Ectodermal cell (in vitro differentiated cells): ENCODE data around the gene DUSP8.

ENCODE experiments used
- H3K27ac ChIP-seq: 2 replicates; pipeline ENCODE4 v1.7.0; 2013; ENCODE audit warnings: mild to moderate bottlenecking, low read depth, low read length; ENCODE audit not compliant: insufficient read depth, poor library complexity, severe bottlenecking
- H3K27me3 ChIP-seq: 2 replicates; pipeline ENCODE4 v1.7.0; 2013; ENCODE audit warnings: mild to moderate bottlenecking, low read length; ENCODE audit not compliant: insufficient read depth, control insufficient read depth, poor library complexity, severe bottlenecking
- H3K36me3 ChIP-seq: one replicate; pipeline ENCODE4 v1.7.0; 2013; ENCODE audit warnings: low read length; ENCODE audit not compliant: control insufficient read depth, insufficient read depth
- H3K4me1 ChIP-seq: one replicate; pipeline ENCODE4 v1.7.0; 2013; ENCODE audit warnings: low read length; ENCODE audit not compliant: control insufficient read depth, insufficient read depth
- H3K4me3 ChIP-seq: 2 replicates; pipeline ENCODE4 v1.7.0; 2013; ENCODE audit warnings: low read depth, low read length, control low read depth; ENCODE audit not compliant: insufficient read depth
- H3K9me3 ChIP-seq: 2 replicates; pipeline ENCODE4 v1.7.0; 2013; ENCODE audit warnings: mild to moderate bottlenecking, low read length, moderate library complexity; ENCODE audit not compliant: control insufficient read depth
- WGBS, 2 experiments: methylation state at CpG; one replicate each; pipeline ENCODE4 v1.1.7; 2013; ENCODE audit warnings: missing lambda C conversion rate in 2 of 2; 5-methylcytosine and 5-hydroxymethylcytosine counted together

DUSP8 gene

DNA sequence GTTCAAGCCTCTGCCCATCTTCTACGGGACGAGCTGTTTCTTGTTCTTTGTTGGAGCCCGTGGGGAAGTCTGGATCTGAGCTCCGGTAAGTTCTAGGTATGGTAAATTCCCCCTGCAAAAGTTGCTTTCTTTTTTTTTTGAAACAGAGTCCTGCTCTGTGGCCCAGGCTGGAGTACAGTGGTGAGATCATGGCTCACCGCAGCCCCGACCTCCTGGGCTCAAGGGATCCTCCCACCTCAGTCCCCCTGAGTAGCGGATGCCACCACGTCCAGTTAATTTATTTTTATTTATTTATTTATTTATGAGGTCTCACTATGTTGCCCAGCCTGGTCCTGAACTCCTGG lies 50.0 kb downstream of the DUSP8 start:
- Histone ChIP-seq H3K4me1 (peaks cover 2% of the 10 kb centered on the region), H3K27me3 (no peaks in the 10 kb centered on the region), H3K4me3 (no peak overlapping the region), H3K9me3 (no peaks in the 10 kb centered on the region), H3K36me3 (no peaks in the 10 kb centered on the region), H3K27ac (no peak overlapping the region)
- WGBS, 2 experiments, result 94 to 97% methylated on average over 6 to 8 of the region's 8 CpGs

DNA sequence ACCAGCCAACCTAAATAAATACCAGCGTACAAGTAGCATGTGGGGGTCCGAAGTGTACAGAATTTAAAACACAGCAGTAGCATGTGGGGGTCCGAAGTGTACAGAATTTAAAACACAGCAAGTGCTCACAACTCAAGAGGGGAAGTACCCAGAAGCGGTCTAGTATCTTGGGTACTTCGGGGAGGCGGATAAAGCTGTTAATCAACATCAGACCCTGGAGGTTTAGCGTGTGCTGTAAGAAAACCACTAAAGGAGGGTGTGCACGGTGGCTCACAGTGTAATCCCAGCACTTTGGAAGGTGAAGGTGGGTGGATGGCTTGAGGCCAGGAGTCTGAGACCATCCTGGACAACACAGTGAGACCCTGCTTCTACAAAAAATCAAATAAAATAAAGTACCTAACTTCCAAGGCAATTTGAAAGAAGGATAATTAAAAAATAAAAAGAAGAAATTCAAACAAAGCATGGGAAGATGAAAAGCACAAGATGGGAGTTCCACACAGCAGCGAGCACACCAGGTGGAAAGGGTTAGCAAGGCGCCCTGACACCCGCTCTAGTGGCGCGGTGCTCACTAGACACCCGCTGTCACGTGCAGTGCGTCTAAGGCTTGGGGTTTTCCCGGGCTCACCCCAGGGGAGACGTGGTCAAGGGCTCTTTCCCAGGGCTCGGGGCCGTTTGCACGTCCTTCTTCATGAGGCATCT lies 50.5 kb downstream of the DUSP8 start:
- WGBS, 2 experiments, result 94 to 96% methylated on average over 21 of the region's 21 CpGs
- Histone ChIP-seq H3K27me3 (no peaks in the 10 kb centered on the region), H3K4me3 (no peak overlapping the region), H3K27ac (no peak overlapping the region), H3K9me3 (no peaks in the 10 kb centered on the region), H3K4me1 (peaks cover 5% of the 10 kb centered on the region), H3K36me3 (no peaks in the 10 kb centered on the region)

DNA sequence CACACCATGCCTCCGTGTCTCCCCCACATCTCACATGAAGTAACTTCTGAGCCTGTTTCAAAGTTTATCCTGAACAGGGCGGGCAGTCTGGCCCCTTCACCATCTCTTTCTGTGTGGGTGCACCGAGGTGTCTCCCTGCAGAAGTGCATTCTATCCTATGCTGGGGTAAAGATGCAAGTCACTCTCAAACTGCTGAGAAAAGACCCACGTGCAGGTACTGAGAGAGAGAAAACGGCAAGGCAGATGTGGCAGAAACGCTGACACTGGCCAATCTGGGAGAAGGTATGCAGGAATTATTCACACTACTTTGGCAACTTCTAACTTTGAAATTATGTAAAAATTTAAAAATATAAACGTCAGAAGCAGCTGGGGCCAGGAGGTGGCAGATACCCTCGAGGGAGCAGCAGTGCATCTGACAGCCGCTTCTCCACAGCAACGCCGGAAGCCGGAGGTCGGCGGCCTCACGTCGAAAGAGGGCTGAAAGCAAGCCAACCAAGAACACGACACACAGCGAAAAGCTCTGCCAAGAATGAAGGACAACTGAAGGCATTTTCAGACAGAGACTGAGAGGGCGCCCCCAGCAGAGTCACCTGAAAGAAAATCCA lies 51.3 kb downstream of the DUSP8 start:
- Histone ChIP-seq H3K27ac (no peak overlapping the region), H3K9me3 (no peaks in the 10 kb centered on the region), H3K27me3 (no peaks in the 10 kb centered on the region), H3K36me3 (no peaks in the 10 kb centered on the region), H3K4me3 (no peak overlapping the region), H3K4me1 (peaks cover 5% of the 10 kb centered on the region)
- WGBS, 2 experiments, result 84 to 85% methylated on average over 19 of the region's 19 CpGs

DNA sequence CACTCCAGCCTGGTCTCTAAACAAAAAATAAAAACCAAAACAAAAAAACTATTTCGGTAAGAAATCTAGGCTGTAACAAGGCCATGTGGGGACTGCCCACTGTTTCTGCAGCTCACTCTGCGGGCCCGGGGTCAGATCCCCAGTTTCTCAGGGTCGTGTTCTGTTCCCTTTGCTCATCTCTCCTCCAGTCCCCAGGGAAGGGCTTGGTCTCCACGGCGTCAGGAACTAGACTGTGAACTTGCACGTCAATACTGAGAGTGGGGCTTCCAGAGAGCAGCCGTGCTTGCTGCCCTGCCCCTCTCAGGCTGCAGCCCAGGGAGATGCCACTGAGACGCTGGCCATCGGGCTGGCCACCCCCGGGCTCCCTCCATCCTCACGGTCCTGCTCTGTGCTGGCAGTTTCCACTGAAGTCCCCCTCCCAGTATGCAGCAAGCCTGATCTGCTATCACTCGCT lies 51.8 kb downstream of the DUSP8 start:
- no peaks in the 10 kb centered on the region for H3K9me3 ChIP-seq
- H3K27ac ChIP-seq, result no peak overlapping the region
- no peaks in the 10 kb centered on the region for H3K27me3 ChIP-seq
- WGBS, 2 experiments, result 91% methylated on average over 13 of the region's 13 CpGs
- no peaks in the 10 kb centered on the region for H3K36me3 ChIP-seq
- H3K4me1 ChIP-seq, result peaks cover 7% of the 10 kb centered on the region
- no peak overlapping the region for H3K4me3 ChIP-seq

DNA sequence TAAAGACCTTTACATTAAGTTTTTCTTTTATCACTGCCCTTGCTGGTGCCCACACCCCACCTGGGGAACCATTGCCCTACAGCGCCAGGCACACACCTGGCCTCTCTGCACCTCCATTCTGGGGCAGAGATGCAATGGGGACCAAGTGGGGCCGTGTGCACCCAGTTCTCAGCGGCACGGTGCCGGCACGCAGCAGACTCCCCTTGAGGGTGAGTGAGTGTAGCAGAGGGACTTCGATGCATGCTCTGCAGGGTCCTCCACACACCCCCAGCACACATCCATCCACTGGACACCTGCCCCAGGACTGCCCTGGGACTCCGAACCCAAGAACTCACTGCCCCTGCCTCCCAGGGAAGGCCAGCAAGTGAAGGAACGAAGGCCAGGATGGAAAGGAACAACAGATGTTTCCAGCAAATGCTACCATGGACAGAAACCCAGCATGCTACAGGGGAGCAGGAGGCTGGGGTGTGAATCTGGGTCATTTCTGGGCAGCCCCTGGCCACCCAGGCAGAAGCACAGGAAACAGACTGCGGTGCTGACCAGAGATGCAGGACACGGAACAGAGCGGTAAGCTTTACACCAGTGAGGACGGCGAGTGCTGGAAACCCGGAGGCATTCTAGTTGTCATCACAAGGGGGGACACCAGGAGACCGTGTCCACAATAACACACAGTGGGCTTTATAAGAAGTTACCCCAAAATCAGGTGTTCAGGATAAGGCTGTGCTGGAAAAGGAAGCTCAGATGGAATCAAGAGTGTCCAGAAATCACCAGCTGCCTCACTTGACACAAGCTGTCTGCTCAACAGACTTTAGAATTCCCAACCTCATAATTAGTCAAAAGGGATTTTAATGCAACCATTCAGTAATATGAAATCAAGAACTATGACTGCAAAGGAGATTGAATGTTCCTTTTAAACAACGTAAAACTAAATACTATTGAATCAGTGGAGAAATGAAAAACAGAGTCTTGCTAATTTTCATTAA lies 52.8 kb downstream of the DUSP8 start:
- Histone ChIP-seq H3K27me3 (no peaks in the 10 kb centered on the region), H3K4me1 (peaks cover 9% of the 10 kb centered on the region), H3K36me3 (no peaks in the 10 kb centered on the region), H3K27ac (no peak overlapping the region), H3K4me3 (no peak overlapping the region), H3K9me3 (no peaks in the 10 kb centered on the region)
- 93% methylated on average over 17 of the region's 17 CpGs for WGBS, 2 experiments

DNA sequence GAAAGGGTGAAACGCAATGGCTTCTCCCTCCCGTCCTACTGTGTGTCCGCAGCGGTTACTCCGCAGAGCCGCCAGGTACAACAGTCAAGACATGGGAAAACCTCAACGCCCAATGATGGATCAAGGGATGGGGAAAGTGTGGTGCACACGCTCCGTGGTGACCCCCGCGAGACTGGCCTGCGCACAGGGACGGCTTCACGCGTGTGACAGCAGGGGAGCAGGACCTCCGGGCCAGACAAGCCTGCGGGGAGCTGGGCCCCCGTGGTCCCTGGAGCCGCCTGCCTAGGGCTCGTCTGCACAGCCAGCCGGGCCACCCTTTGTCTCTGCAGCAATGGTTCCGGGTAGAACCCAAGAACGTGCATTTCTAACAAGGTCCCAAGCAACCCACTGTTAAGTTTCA lies 53.8 kb downstream of the DUSP8 start:
- no peak overlapping the region for H3K27ac ChIP-seq
- H3K4me1 ChIP-seq, result peaks cover 19% of the 10 kb centered on the region
- H3K4me3 ChIP-seq, result no peak overlapping the region
- WGBS, 2 experiments, result 94 to 95% methylated on average over 23 of the region's 23 CpGs
- H3K27me3 ChIP-seq, result no peaks in the 10 kb centered on the region
- no peaks in the 10 kb centered on the region for H3K9me3 ChIP-seq
- no peaks in the 10 kb centered on the region for H3K36me3 ChIP-seq

GRCh38 chr11:1517117-1518005 lies 54.7 kb downstream of the DUSP8 start:
- H3K27ac ChIP-seq, result no peak overlapping the region
- peaks cover 23% of the 10 kb centered on the region for H3K4me1 ChIP-seq
- no peak overlapping the region for H3K4me3 ChIP-seq
- WGBS, 2 experiments, result 91 to 92% methylated on average over 28 of the region's 28 CpGs
- no peaks in the 10 kb centered on the region for H3K9me3 ChIP-seq
- no peaks in the 10 kb centered on the region for H3K36me3 ChIP-seq
- H3K27me3 ChIP-seq, result no peaks in the 10 kb centered on the region

GRCh38 chr11:1516273-1517067 lies 55.6 kb downstream of the DUSP8 start:
- no peaks in the 10 kb centered on the region for H3K36me3 ChIP-seq
- 87 to 90% methylated on average over 19 of the region's 19 CpGs for WGBS, 2 experiments
- H3K27me3 ChIP-seq, result no peaks in the 10 kb centered on the region
- H3K27ac ChIP-seq, result no peak overlapping the region
- no peaks in the 10 kb centered on the region for H3K9me3 ChIP-seq
- H3K4me3 ChIP-seq, result no peak overlapping the region
- H3K4me1 ChIP-seq, result peaks cover 23% of the 10 kb centered on the region
